Ovary (tissue), 9 donors: ENCODE data around the gene KATNBL1. TPM values are rescaled to one million over a fixed set of nuclear protein-coding genes. Genes with fewer than 3 reads are reported as not detected.

Experiments
- DNase-seq, 5 donors: peaks; one replicate each; pipeline ENCODE4 v3.0.0-alpha.2; 2019 to 2020
- H3K27ac ChIP-seq, 2 donors: fragments of 200-600 bp; one replicate each; pipeline versions ENCODE4 v1.5.1 to v1.8.0; 2019 to 2022
- H3K27me3 ChIP-seq: fragments of 200-600 bp; one replicate; pipeline ENCODE4 v1.8.0; 2022
- H3K36me3 ChIP-seq: fragments of 200-600 bp; sonication (generic); one replicate; pipeline ENCODE4 v1.5.1; 2019
- H3K4me1 ChIP-seq: one replicate; pipeline ENCODE4 v1.8.1; 2013; ENCODE audit warnings: mild to moderate bottlenecking, moderate library complexity; ENCODE audit not compliant: insufficient read depth
- H3K4me3 ChIP-seq: fragments of 200-600 bp; sonication (generic); one replicate; pipeline ENCODE4 v1.5.1; 2017
- H3K9me3 ChIP-seq, 2 donors: fragments of 200-600 bp in 1 of 2; sonication (generic) in 1 of 2; one replicate each; pipeline versions ENCODE4 v1.5.1 to v1.8.1; 2013 to 2019; ENCODE audit warnings: mild to moderate bottlenecking in 1 of 2, moderate library complexity in 1 of 2
- EP300 ChIP-seq: sonication (generic); formaldehyde crosslinking; IDR thresholded peaks from one replicate; pipeline ENCODE4 v1.6.1; 2017; ENCODE audit warnings: antibody characterized with exemption
- POLR2A ChIP-seq: fragments of 450-650 bp; IDR thresholded peaks from one replicate; pipeline ENCODE4 v1.6.1; 2017; ENCODE audit warnings: antibody characterized with exemption, mild to moderate bottlenecking, moderate library complexity
- WGBS, 3 donors: extraction: QIAGEN DNeasy Blood & Tissue Kit in 1 of 3; methylation state at CpG; one replicate each; pipeline versions ENCODE4 v1.1.5 to v1.1.7; 2013 to 2017; 5-methylcytosine and 5-hydroxymethylcytosine counted together
- intact Hi-C, 4 donors: fragments of 100-400 bp; cut with DNase I; formaldehyde crosslinking; loops; one replicate each; pipeline versions ENCODE4 v1.11.0 to v1.15.1; 2022 to 2023
- polyA plus RNA-seq, 2 donors: library from polyadenylated mRNA; stranded (reverse); fragments of 200-250 nt in 1 of 2; fragments of 350-450 nt in 1 of 2; fragmentation: Illumina TruSeq in 1 of 2; extraction: RNeasy Lipid Tissue Mini Kit (QIAGEN cat#74804) in 1 of 2; gene quantifications; one replicate each; pipeline ENCODE4 v1.2.3, GENCODE V29; 2013 to 2014
- total RNA-seq, 7 donors: library from RNA; depleted of rRNA in 2 of 7; stranded (reverse); fragments of >200 nt in 2 of 7; fragmentation: NEBNext Ultra II Directional in 3 of 7; extraction: Animal tissue kit (Norgen Biotek cat#: 25700) in 3 of 7; gene quantifications; one replicate each; pipeline versions ENCODE4 v1.1.0 to v1.2.4, GENCODE V29; 2016 to 2023
- TF ChIP-seq, protein P1 (sequence below), 3 donors: fragments of 450-650 bp in 2 of 3; fragments of 200-600 bp in 1 of 3; IDR thresholded peaks; one replicate each; pipeline versions ENCODE4 v1.5.1 to v1.8.0; 2016 to 2022; ENCODE audit warnings: antibody characterized with exemption in 3 of 3, mild to moderate bottlenecking in 1 of 3
- donor health status: DM: no; HTN: no; CAD: no; lungs with moderate emphysema.
- donor health status: DM: no; HTN: no; CAD: no.
- donor health status: Bipolar disorder and iron deficiency.
- donor health status: DM: yes; HTN: yes; CAD: no.
- donor health status: DM: no; HTN: no; CAD: no.
- donor health status: DM: yes; HTN: yes; CAD: no.

KATNBL1 gene
- total and polyA plus RNA-seq, 9 donors, result 12.9 to 52.2 (median 31.1) TPM

DNA sequence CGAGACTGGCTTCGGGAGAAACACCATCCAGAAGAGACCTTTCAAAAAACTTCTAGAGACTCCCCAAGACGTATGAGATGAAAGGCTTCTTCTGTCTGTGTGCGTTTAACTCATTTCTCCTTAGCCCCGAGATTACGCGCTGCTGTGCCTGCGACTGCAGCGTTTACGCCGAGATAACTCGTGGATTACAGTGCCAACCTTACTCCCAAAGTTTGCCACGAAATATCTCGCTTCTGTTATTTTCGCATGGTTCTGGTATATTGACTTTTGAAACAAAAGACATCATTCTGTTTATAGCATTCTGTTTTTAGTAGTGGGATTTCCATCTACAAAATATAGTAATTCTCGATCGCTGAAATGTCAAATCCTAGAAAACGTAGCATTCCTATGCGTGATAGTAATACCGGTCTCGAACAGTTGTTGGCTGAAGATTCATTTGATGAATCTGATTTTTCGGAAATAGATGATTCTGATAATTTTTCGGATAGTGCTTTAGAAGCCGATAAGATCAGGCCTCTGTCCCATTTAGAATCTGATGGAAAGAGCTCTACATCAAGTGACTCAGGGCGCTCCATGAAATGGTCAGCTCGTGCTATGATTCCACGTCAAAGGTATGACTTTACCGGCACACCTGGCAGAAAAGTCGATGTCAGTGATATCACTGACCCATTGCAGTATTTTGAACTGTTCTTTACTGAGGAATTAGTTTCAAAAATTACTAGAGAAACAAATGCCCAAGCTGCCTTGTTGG is 107.5 kb downstream of the KATNBL1 start:
- intact Hi-C loops, result loop anchor here in 2 of 4 donors (2.0 to 5.0 kb wide), 2 partner anchors 122 to 125 kb away; partner anchors contain the start of gene EMC4 (in 2 of the 2)
- Histone ChIP-seq H3K9me3 (no peaks in the 10 kb centered on the region), H3K4me3 (peak overlapping the region; percentile 87), H3K36me3 (no peaks in the 10 kb centered on the region), H3K4me1 (peaks cover 2% of the 10 kb centered on the region), H3K27ac (peak overlapping the region in 1 of 2 donors; percentile 70), H3K27me3 (no peaks in the 10 kb centered on the region)
- TF ChIP-seq, protein P1, sequence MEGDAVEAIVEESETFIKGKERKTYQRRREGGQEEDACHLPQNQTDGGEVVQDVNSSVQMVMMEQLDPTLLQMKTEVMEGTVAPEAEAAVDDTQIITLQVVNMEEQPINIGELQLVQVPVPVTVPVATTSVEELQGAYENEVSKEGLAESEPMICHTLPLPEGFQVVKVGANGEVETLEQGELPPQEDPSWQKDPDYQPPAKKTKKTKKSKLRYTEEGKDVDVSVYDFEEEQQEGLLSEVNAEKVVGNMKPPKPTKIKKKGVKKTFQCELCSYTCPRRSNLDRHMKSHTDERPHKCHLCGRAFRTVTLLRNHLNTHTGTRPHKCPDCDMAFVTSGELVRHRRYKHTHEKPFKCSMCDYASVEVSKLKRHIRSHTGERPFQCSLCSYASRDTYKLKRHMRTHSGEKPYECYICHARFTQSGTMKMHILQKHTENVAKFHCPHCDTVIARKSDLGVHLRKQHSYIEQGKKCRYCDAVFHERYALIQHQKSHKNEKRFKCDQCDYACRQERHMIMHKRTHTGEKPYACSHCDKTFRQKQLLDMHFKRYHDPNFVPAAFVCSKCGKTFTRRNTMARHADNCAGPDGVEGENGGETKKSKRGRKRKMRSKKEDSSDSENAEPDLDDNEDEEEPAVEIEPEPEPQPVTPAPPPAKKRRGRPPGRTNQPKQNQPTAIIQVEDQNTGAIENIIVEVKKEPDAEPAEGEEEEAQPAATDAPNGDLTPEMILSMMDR (IDR thresholded peaks at IDR 0.05), result no peak
- TF ChIP-seq EP300 (no peak), POLR2A (no peak)
- WGBS, 3 donors, result 18 to 24% (median 21%) methylated on average over 29 of the region's 29 CpGs
- no peak for DNase-seq

DNA sequence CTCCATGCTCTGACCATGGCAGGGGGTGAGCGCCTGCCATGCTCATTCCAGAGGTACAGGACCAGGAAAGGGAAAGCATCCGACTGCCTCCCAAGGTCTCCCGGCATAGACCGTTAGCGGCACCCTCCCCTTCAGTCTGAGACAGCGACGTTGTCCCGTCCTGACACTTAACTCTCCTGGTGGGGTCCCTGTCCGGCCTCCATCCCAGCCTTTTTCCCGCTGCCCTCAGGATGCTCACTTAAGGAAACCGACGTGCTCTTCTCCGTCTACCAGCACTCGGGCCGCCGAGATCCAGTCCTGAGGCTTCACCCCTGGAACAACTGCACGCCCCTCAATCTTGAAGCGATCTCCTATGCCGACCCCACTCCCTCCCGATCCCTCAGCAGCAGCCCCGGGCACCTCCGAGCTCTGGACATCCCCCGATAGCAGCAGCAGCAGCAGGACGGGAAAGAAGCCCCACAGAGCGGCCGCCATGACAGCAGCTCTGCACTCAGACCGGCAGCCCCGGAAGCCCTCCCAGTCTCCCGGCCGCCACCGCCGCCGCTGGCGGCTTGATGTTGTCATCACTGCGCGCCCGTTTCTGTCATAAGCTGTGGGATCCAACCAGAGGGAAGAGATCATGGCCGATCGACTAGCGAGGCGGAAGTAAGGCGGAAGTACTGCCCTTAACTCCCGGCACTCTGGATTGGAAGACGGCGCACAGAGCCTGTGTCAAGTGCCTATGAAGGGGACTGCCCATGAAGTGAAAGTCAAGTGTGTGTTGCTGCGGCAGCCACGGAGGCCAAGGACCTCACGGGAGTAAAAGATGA is 108.3 kb downstream of the KATNBL1 start, which contains the start of the genes EMC7 and PGBD4:
TSS of gene EMC7 (minus strand) at position 497 of the 809 bp plus-strand sequence. CDS start at position 474, 23 bp downstream.
TSS of gene PGBD4 (plus strand) at position 718 of the 809 bp plus-strand sequence. CDS start 449 bp downstream, outside the sequence.
- Histone ChIP-seq H3K27me3 (no peaks in the 10 kb centered on the region), H3K27ac (peak within 1 kb of the TSS; percentile 13 to 70), H3K4me1 (peaks cover 2% of the 10 kb centered on the region), H3K4me3 (peak within 1 kb of the TSS; percentile 87), H3K36me3 (no peaks in the 10 kb centered on the region), H3K9me3 (no peaks in the 10 kb centered on the region)
- WGBS, 3 donors, result 0 to 2% (median 0%) methylated on average over 45 to 48 of the region's 48 CpGs
- intact Hi-C loops, result loop anchor here in 2 of 4 donors (2.0 to 5.0 kb wide), 2 partner anchors 123 to 126 kb away; partner anchors contain the start of gene EMC4 (in 2 of the 2)
- peak; percentile 98 to 99 (median 98) for DNase-seq
- TF ChIP-seq EP300 (no peak), POLR2A (peak; percentile 46)

DNA sequence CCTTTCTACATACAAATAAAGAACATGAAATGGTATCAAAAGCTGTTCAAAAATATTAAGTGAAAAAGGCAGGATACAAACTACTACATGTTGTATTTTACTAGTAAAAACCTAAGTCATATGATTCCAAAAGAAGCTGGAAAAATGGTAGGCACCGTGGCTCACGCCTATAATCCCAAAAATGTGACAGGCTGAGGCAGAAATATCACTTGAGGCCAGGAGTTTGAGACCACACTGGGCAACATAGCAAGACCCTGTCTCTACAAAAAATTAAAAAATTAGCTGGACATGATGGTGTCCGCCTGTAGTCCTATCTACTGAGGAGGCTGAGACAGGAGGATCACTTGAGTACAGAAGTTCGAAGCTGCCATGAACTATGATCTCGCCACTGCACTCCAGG is 110.0 kb downstream of the KATNBL1 start:
- DNase-seq, result no peak
- TF ChIP-seq, protein P1 (IDR thresholded peaks at IDR 0.05), result no peak
- no peak for TF ChIP-seq POLR2A
- no peak for TF ChIP-seq EP300
- H3K27ac ChIP-seq, result no peak overlapping the region
- WGBS, 3 donors, result 90 to 97% (median 94%) methylated on average over 5 of the region's 5 CpGs
- no peak overlapping the region for H3K4me3 ChIP-seq
- intact Hi-C loops, result loop anchor here in 1 of 4 donors (5.0 kb wide), 1 partner anchor 127 kb away; the partner anchor contains the start of gene EMC4
- peaks cover 2% of the 10 kb centered on the region for H3K4me1 ChIP-seq
- H3K27me3 ChIP-seq, result no peaks in the 10 kb centered on the region
- H3K36me3 ChIP-seq, result no peaks in the 10 kb centered on the region
- no peaks in the 10 kb centered on the region for H3K9me3 ChIP-seq

Other genes starting within 250 kb of the KATNBL1 start
- gene CHRM5, start 241.6 kb downstream of the KATNBL1 start, total RNA-seq, result under 1 TPM in 1 of 7 donors, not detected in 6; 0.08 TPM
- gene CHRM5, start 241.6 kb downstream of the KATNBL1 start, polyA plus RNA-seq, result not detected
- gene AVEN, start 170.9 kb downstream of the KATNBL1 start, total RNA-seq, result 10 to 100 TPM in 6 of 7 donors, 1 to 10 TPM in 1; 9.0 to 13.0 (median 11.5) TPM
- gene AVEN, start 170.9 kb downstream of the KATNBL1 start, polyA plus RNA-seq, result 10 to 100 TPM in 1 of 2 donors, 1 to 10 TPM in 1; 9.3 to 20.9 TPM
- 10 to 100 TPM; 27.4 to 57.4 (median 41.2) TPM for gene EMC7, start 108.2 kb downstream of the KATNBL1 start, total RNA-seq
- 100 to 1,000 TPM in 1 of 2 donors, 10 to 100 TPM in 1; 63.6 to 118 TPM for gene EMC7, start 108.2 kb downstream of the KATNBL1 start, polyA plus RNA-seq
- gene PGBD4, start 108.0 kb downstream of the KATNBL1 start, total RNA-seq, result 1 to 10 TPM in 4 of 7 donors, under 1 TPM in 3; 0.69 to 1.6 (median 1.1) TPM
- 1 to 10 TPM in 1 of 2 donors, under 1 TPM in 1; 0.46 to 1.0 TPM for gene PGBD4, start 108.0 kb downstream of the KATNBL1 start, polyA plus RNA-seq
- gene EMC4, start 14.9 kb upstream of the KATNBL1 start, total RNA-seq, result 100 to 1,000 TPM in 1 of 7 donors, 10 to 100 TPM in 6; 84.4 to 107 (median 89.9) TPM
- 100 to 1,000 TPM; 148 to 178 TPM for gene EMC4, start 14.9 kb upstream of the KATNBL1 start, polyA plus RNA-seq
- gene SLC12A6, start 127.7 kb upstream of the KATNBL1 start, total RNA-seq, result 10 to 100 TPM in 5 of 7 donors, 1 to 10 TPM in 2; 7.1 to 13.2 (median 11.4) TPM
- gene SLC12A6, start 127.7 kb upstream of the KATNBL1 start, polyA plus RNA-seq, result 10 to 100 TPM in 1 of 2 donors, 1 to 10 TPM in 1; 6.9 to 19.7 TPM
- 100 to 1,000 TPM in 1 of 7 donors, 10 to 100 TPM in 6; 46.5 to 117 (median 53.0) TPM for gene NOP10, start 133.0 kb upstream of the KATNBL1 start, total RNA-seq
- gene NOP10, start 133.0 kb upstream of the KATNBL1 start, polyA plus RNA-seq, result 100 to 1,000 TPM in 1 of 2 donors, 10 to 100 TPM in 1; 96.5 to 189 TPM
- not detected for gene NUTM1, start 133.2 kb upstream of the KATNBL1 start, total RNA-seq
- not detected for gene NUTM1, start 133.2 kb upstream of the KATNBL1 start, polyA plus RNA-seq
- gene LPCAT4, start 157.1 kb upstream of the KATNBL1 start, total RNA-seq, result 10 to 100 TPM in 6 of 7 donors, 1 to 10 TPM in 1; 8.9 to 44.3 (median 34.4) TPM
- gene LPCAT4, start 157.1 kb upstream of the KATNBL1 start, polyA plus RNA-seq, result 10 to 100 TPM; 15.9 to 22.6 TPM
- gene GOLGA8A, start 227.7 kb upstream of the KATNBL1 start, total RNA-seq, result 100 to 1,000 TPM in 2 of 7 donors, 10 to 100 TPM in 5; 21.7 to 130 (median 70.1) TPM
- gene GOLGA8A, start 227.7 kb upstream of the KATNBL1 start, polyA plus RNA-seq, result 100 to 1,000 TPM in 1 of 2 donors, 10 to 100 TPM in 1; 69.4 to 113 TPM